Glomerular endothelial cell (primary cell): ENCODE measurements around the gene SPRED1. TPM values are rescaled to one million over a fixed set of nuclear protein-coding genes. Genes with fewer than 3 reads are reported as not detected.

Experiments used
- DNase-seq: peaks from one replicate; pipeline ENCODE4 v3.0.0-alpha.2; 2011; ENCODE audit warnings: low read depth, low spot score; ENCODE audit errors: extremely low read depth
- total RNA-seq: library from RNA; depleted of rRNA; stranded (reverse); fragments of >200 nt; gene quantifications from 2 replicates; pipeline ENCODE4 v1.2.3, GENCODE V29; 2015

SPRED1 gene
- total RNA-seq, 1 donor from 2014 or later = 13.8 TPM

GRCh38 chr15:38335116-38335515 is 82.5 kb downstream of the SPRED1 start:
- no peak for DNase-seq

- DNase-seq = no peak
Measured at GRCh38 chr15:38344351-38344750, 91.7 kb downstream of the SPRED1 start.

GRCh38 chr15:38349251-38349650 is 96.6 kb downstream of the SPRED1 start:
- no peak for DNase-seq

GRCh38 chr15:38351466-38351865 is 98.8 kb downstream of the SPRED1 start:
- no peak for DNase-seq

GRCh38 chr15:38354315-38354929 is 101.8 kb downstream of the SPRED1 start:
- no peak for DNase-seq

GRCh38 chr15:38362355-38362754 is 109.7 kb downstream of the SPRED1 start:
- DNase-seq = no peak

GRCh38 chr15:38367476-38367875 is 114.8 kb downstream of the SPRED1 start:
- no peak for DNase-seq

- no peak for DNase-seq
Measured at GRCh38 chr15:38369936-38370478, 117.4 kb downstream of the SPRED1 start.

GRCh38 chr15:38373016-38373415 is 120.4 kb downstream of the SPRED1 start:
- DNase-seq = no peak

- no peak for DNase-seq
Measured at GRCh38 chr15:38374029-38374428, 121.4 kb downstream of the SPRED1 start.

- no peak for DNase-seq
Measured at GRCh38 chr15:38374556-38374955, 121.9 kb downstream of the SPRED1 start.

- DNase-seq = no peak
Measured at GRCh38 chr15:38376081-38376480, 123.4 kb downstream of the SPRED1 start.

- no peak for DNase-seq
Measured at GRCh38 chr15:38377636-38378035, 125.0 kb downstream of the SPRED1 start.

GRCh38 chr15:38378161-38378560 is 125.5 kb downstream of the SPRED1 start:
- DNase-seq = no peak

- no peak for DNase-seq
Measured at GRCh38 chr15:38389924-38390542, 137.4 kb downstream of the SPRED1 start.

- no peak for DNase-seq
Measured at GRCh38 chr15:38391191-38391590, 138.6 kb downstream of the SPRED1 start.

- DNase-seq = no peak
Measured at GRCh38 chr15:38398134-38398533, 145.5 kb downstream of the SPRED1 start.

GRCh38 chr15:38401106-38401505 is 148.5 kb downstream of the SPRED1 start:
- DNase-seq = no peak

- no peak for DNase-seq
Measured at GRCh38 chr15:38401701-38402100, 149.1 kb downstream of the SPRED1 start.

GRCh38 chr15:38406436-38406835 is 153.8 kb downstream of the SPRED1 start:
- DNase-seq = no peak
